Measurements from ENCODE around the gene ESYT2.

The ESYT2 gene

GRCh38 chr7:158749396-158749795, 79.9 kb downstream of the ESYT2 start:
- DNase-seq (ENCODE audit: insufficient read length, low spot score) (no peak), FAIRE-seq (no peak)
- TF ChIP-seq, protein P1, sequence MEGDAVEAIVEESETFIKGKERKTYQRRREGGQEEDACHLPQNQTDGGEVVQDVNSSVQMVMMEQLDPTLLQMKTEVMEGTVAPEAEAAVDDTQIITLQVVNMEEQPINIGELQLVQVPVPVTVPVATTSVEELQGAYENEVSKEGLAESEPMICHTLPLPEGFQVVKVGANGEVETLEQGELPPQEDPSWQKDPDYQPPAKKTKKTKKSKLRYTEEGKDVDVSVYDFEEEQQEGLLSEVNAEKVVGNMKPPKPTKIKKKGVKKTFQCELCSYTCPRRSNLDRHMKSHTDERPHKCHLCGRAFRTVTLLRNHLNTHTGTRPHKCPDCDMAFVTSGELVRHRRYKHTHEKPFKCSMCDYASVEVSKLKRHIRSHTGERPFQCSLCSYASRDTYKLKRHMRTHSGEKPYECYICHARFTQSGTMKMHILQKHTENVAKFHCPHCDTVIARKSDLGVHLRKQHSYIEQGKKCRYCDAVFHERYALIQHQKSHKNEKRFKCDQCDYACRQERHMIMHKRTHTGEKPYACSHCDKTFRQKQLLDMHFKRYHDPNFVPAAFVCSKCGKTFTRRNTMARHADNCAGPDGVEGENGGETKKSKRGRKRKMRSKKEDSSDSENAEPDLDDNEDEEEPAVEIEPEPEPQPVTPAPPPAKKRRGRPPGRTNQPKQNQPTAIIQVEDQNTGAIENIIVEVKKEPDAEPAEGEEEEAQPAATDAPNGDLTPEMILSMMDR (IDR thresholded peaks at IDR 0.05; ENCODE audit: insufficient read depth, missing control alignments): no peak

GRCh38 chr7:158748335-158748734, 81.0 kb downstream of the ESYT2 start:
- no peak for FAIRE-seq
- TF ChIP-seq, protein P1 (IDR thresholded peaks at IDR 0.05; ENCODE audit: insufficient read depth, missing control alignments): no peak
- DNase-seq (ENCODE audit: insufficient read length, low spot score): no peak

GRCh38 chr7:158747408-158747807, 81.9 kb downstream of the ESYT2 start:
- FAIRE-seq (no peak), DNase-seq (ENCODE audit: insufficient read length, low spot score) (no peak)

DNA sequence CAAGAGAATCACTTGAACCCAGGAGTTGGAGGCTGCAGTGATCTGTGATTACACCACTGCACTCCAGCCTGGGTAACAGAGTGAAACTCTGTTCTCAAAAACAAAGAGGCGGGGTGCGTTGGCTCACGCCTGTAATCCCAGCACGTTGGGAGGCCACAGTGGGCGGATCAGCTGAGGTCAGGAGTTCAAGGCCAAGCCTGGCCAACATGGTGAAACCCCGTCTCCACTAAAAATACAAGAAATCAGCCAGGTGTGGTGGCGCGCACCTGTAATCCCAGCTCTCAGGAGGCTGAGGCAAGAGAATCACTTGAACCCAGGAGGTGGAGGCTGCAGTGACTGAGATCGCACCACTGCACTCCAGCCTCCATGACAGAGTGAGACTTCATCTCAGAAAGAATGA, 82.4 kb downstream of the ESYT2 start:
- TF ChIP-seq, protein P1 (IDR thresholded peaks at IDR 0.05; ENCODE audit: insufficient read depth, missing control alignments): no peak
- DNase-seq (ENCODE audit: insufficient read length, low spot score) (no peak), FAIRE-seq (no peak)

More at GRCh38 chr7:158747408-158747807, 81.9 kb downstream of the ESYT2 start:
- TF ChIP-seq, protein P1 (IDR thresholded peaks at IDR 0.05; ENCODE audit: insufficient read depth, missing control alignments): no peak

- DNase-seq (ENCODE audit: insufficient read length, low spot score): no peak
- FAIRE-seq: no peak
- TF ChIP-seq, protein P1 (IDR thresholded peaks at IDR 0.05; ENCODE audit: insufficient read depth, missing control alignments): no peak
Measured at GRCh38 chr7:158745057-158745715, 84.1 kb downstream of the ESYT2 start.

DNA sequence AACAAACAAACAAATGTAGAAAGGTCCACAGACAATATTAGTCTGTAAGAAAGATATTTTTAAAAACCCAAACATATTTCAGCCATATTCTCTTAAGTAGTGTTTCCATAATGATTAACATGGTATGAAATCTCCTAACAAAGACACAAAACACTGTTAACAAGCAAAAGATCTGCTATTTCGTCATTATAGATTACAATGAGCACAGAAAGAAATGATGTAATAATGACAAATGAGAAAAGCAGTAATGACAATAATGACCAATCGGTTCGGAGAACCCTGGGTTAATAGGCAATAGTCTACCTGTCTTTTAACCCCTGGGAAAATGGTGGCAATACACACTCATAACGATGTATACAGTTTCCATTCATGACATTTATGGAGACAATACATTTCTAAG, 85.2 kb downstream of the ESYT2 start:
- FAIRE-seq (no peak), DNase-seq (ENCODE audit: insufficient read length, low spot score) (no peak)
- TF ChIP-seq, protein P1 (IDR thresholded peaks at IDR 0.05; ENCODE audit: insufficient read depth, missing control alignments): no peak

DNA sequence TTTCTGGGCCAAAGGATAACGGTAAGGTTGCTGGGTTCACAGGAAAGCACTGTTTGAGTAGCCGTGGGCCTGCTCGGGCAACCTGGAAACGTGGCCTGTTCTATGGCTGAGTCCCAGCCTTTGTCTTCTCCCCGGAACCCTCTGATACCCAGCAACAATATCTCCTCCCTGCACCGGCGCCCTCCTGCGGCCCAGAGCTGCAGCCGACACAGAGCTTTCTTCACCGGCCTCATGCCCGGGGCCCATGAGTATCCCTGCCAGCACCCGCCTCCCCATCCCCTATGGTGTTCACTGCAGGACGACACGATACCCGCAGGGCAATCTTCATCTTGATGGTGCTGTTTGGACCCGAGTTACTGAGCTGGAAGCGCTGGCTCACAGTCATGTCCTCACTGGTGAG, 86.1 kb downstream of the ESYT2 start:
- DNase-seq (ENCODE audit: insufficient read length, low spot score) (no peak), FAIRE-seq (no peak)
- TF ChIP-seq, protein P1 (IDR thresholded peaks at IDR 0.05; ENCODE audit: insufficient read depth, missing control alignments): no peak
